Upper lobe of left lung (tissue), 6 donors: Measurements from ENCODE around the gene UPP1. TPM values are rescaled to one million over a fixed set of nuclear protein-coding genes. Genes with fewer than 3 reads are reported as not detected.

ENCODE experiments used
- ATAC-seq, 2 donors: fragments of 200-7000 bp; cut with Tn5 transposase; one replicate each; pipeline ENCODE4 v1.9.1; 2022; ENCODE audit warnings: mild to moderate bottlenecking in 2 of 2, moderate library complexity in 2 of 2; ENCODE audit not compliant: low FRiP score in 2 of 2
- DNase-seq, 2 donors: peaks; one replicate each; pipeline ENCODE4 v3.0.0-alpha.2; 2019 to 2020
- H3K27ac ChIP-seq, 4 donors: fragments of 200-600 bp; sonication (generic); one replicate each; pipeline ENCODE4 v1.5.1; 2016 to 2019
- H3K27me3 ChIP-seq, 4 donors: fragments of 200-600 bp; sonication (generic); one replicate each; pipeline ENCODE4 v1.5.1; 2017 to 2019
- H3K36me3 ChIP-seq, 4 donors: fragments of 200-600 bp; sonication (generic); one replicate each; pipeline ENCODE4 v1.5.1; 2016 to 2019
- H3K4me1 ChIP-seq, 4 donors: fragments of 200-600 bp; sonication (generic); one replicate each; pipeline ENCODE4 v1.5.1; 2018 to 2019
- H3K4me3 ChIP-seq, 4 donors: fragments of 200-600 bp; sonication (generic); one replicate each; pipeline ENCODE4 v1.5.1; 2017 to 2019; ENCODE audit warnings: mild to moderate bottlenecking in 2 of 4, moderate library complexity in 1 of 4
- H3K9me3 ChIP-seq, 4 donors: fragments of 200-600 bp; sonication (generic); one replicate each; pipeline ENCODE4 v1.5.1; 2018 to 2019
- EP300 ChIP-seq, 4 donors: sonication (generic); formaldehyde crosslinking; IDR thresholded peaks; one replicate each; pipeline ENCODE4 v1.5.1; 2017; ENCODE audit warnings: antibody characterized with exemption in 4 of 4, control low read depth in 2 of 4
- POLR2A ChIP-seq, 4 donors: fragments of 450-650 bp; IDR thresholded peaks; one replicate each; pipeline ENCODE4 v1.5.1; 2016 to 2017; ENCODE audit warnings: antibody characterized with exemption in 4 of 4, mild to moderate bottlenecking in 2 of 4
- POLR2AphosphoS5 ChIP-seq, 2 donors: sonication (generic); formaldehyde crosslinking; IDR thresholded peaks; one replicate each; pipeline ENCODE4 v1.5.1; 2017; ENCODE audit warnings: antibody characterized with exemption in 2 of 2
- WGBS, 2 donors: methylation state at CpG; one replicate each; pipeline ENCODE4 v1.1.5; 2017 to 2018; 5-methylcytosine and 5-hydroxymethylcytosine counted together
- total RNA-seq, 6 donors: library from RNA; depleted of rRNA in 4 of 6; stranded (reverse); fragments of >200 nt in 4 of 6; gene quantifications; one replicate each; pipeline versions ENCODE4 v1.1.0 to v1.2.1, GENCODE V29; 2016 to 2021
- TF ChIP-seq, protein P1 (sequence below), 6 experiments: fragments of 450-650 bp in 4 of 6; fragments of 200-600 bp in 2 of 6; sonication (generic) in 2 of 6; IDR thresholded peaks; one replicate each; pipeline ENCODE4 v1.5.1; 2016 to 2019; ENCODE audit warnings: antibody characterized with exemption in 6 of 6
- donor health status: DM: no; HTN: no; CAD: no; lungs with moderate emphysema.
- donor health status: DM: no; HTN: yes; CAD: no; lungs with severe emphysema.

Gene UPP1
- total RNA-seq, 6 donors from 2014 or later = 30.6 to 107 (median 72.0) TPM

DNA sequence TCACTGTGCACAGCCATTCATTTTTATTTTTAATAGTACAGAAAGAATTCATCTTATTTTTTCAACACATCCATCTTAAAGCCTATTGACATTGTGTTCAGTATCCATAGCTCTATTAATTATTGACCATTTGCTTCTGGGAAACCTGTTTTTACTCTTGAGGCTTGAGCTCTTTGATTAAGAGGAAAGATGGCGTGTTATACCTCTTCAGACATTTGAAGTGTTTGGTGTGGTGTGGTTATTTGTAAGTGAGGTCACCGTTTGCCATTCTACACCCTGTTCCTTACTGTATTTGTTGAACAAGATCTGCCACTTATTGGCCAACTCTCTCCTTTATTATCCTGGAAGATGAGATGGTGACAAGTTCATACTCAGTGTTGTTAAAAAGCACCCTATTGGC is 35.3 kb upstream of the UPP1 start:
- WGBS, 2 donors = 52 to 79% methylated on average over 2 of the region's 2 CpGs
- Histone ChIP-seq H3K27ac (no peak overlapping the region), H3K4me1 (no peaks in the 10 kb centered on the region)

DNA sequence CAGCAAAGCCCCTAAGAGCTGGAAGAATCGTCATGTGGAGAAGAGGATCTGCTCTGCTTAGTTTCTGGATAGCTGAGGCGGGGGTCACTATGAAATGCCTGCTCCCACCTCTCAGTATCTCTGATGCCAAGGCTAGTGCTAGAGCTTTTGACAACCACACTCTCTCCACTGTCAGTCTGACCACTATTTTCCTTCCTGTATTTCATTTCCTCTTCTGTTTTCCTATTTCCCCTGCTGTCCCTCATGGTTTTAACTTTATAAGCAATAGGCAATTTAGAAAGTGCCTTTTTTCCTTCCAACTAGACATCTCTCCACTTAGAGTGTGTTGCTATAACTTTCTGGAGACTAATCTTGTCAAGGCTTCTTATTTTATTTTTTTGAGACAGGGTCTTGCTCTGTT is 30.1 kb upstream of the UPP1 start:
- H3K4me1 ChIP-seq = no peaks in the 10 kb centered on the region
- no peak for TF ChIP-seq EP300 (IDR thresholded peaks at IDR 0.05)
- TF ChIP-seq, protein P1, sequence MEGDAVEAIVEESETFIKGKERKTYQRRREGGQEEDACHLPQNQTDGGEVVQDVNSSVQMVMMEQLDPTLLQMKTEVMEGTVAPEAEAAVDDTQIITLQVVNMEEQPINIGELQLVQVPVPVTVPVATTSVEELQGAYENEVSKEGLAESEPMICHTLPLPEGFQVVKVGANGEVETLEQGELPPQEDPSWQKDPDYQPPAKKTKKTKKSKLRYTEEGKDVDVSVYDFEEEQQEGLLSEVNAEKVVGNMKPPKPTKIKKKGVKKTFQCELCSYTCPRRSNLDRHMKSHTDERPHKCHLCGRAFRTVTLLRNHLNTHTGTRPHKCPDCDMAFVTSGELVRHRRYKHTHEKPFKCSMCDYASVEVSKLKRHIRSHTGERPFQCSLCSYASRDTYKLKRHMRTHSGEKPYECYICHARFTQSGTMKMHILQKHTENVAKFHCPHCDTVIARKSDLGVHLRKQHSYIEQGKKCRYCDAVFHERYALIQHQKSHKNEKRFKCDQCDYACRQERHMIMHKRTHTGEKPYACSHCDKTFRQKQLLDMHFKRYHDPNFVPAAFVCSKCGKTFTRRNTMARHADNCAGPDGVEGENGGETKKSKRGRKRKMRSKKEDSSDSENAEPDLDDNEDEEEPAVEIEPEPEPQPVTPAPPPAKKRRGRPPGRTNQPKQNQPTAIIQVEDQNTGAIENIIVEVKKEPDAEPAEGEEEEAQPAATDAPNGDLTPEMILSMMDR (IDR thresholded peaks at IDR 0.05) = no peak
- TF ChIP-seq POLR2AphosphoS5 (IDR thresholded peaks at IDR 0.05) = no peak
- TF ChIP-seq POLR2A (IDR thresholded peaks at IDR 0.05) = no peak
- no peak for DNase-seq
- no peaks in the 10 kb centered on the region for H3K27me3 ChIP-seq
- no peak overlapping the region for H3K27ac ChIP-seq
- WGBS, 2 donors = 80 to 87% methylated on average over 2 of the region's 2 CpGs
- peak in 1 of 2 donors; percentile 36 for ATAC-seq
- H3K4me3 ChIP-seq = no peak overlapping the region
- no peaks in the 10 kb centered on the region for H3K9me3 ChIP-seq
- no peaks in the 10 kb centered on the region for H3K36me3 ChIP-seq

More for the DNA sequence above, 35.3 kb upstream of the UPP1 start:
- ATAC-seq = peak; percentile 64 to 92
- TF ChIP-seq, protein P1 (IDR thresholded peaks at IDR 0.05) = no peak
- TF ChIP-seq POLR2AphosphoS5 (IDR thresholded peaks at IDR 0.05) = no peak
- peak in 1 of 4 donors; percentile 75 for TF ChIP-seq EP300 (IDR thresholded peaks at IDR 0.05)
- no peak for TF ChIP-seq POLR2A (IDR thresholded peaks at IDR 0.05)
- Histone ChIP-seq H3K9me3 (no peaks in the 10 kb centered on the region), H3K27me3 (no peaks in the 10 kb centered on the region), H3K4me3 (no peak overlapping the region), H3K36me3 (no peaks in the 10 kb centered on the region)
- no peak for DNase-seq

DNA sequence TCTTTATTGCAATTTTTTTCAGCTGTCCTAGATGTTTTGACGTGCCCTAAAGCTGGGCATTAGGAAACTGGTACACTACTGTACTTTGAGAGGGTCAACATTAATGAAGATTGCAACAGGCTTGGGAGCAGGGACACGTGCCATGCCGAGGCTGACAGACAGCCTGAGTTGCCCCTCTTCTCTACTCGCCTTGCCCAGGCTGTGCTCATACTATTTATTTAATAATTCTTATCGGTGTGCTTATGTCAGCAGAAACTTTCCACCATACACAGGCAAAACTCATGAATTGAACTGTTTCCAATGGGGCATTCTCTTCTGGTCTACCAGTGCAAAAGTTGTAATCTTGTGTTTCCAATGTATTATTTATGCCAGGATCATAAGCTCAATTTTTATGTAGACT is 29.4 kb upstream of the UPP1 start:
- TF ChIP-seq POLR2AphosphoS5 (IDR thresholded peaks at IDR 0.05) = no peak
- TF ChIP-seq EP300 (IDR thresholded peaks at IDR 0.05) = peak in 1 of 4 donors; percentile 48
- 75 to 76% methylated on average over 5 of the region's 5 CpGs for WGBS, 2 donors
- no peaks in the 10 kb centered on the region for H3K36me3 ChIP-seq
- no peak overlapping the region for H3K27ac ChIP-seq
- H3K4me1 ChIP-seq = no peaks in the 10 kb centered on the region
- DNase-seq (peak in 1 of 2 donors; percentile 62), ATAC-seq (no peak)
- H3K27me3 ChIP-seq = no peaks in the 10 kb centered on the region
- H3K9me3 ChIP-seq = no peaks in the 10 kb centered on the region
- no peak overlapping the region for H3K4me3 ChIP-seq

DNA sequence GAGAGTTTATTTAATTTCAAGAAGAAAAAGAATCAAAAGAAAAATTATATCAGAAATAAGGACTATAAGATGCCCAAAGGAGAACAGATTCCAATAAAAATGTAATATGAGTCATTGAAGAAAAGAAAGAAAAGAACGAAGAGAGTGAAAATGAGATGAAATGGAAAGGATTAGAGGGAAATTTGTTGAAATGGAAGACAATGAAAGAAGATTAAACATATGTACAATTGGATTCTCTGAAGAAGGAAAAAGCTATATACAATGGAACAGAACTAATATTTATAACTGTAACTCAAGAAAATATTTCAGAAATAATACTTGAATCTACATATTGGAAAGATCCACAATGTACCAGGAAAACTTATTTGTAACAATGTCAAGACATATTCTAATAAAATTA is 25.1 kb upstream of the UPP1 start:
- Histone ChIP-seq H3K4me3 (no peak overlapping the region), H3K4me1 (no peaks in the 10 kb centered on the region), H3K9me3 (no peaks in the 10 kb centered on the region), H3K27me3 (no peaks in the 10 kb centered on the region), H3K36me3 (no peaks in the 10 kb centered on the region), H3K27ac (no peak overlapping the region)
- no peak for DNase-seq
- no peak for ATAC-seq
- WGBS, 2 donors = 90 to 92% methylated on average over 1 of the region's 1 CpG
- TF ChIP-seq EP300 (IDR thresholded peaks at IDR 0.05) (no peak), POLR2A (IDR thresholded peaks at IDR 0.05) (no peak), POLR2AphosphoS5 (IDR thresholded peaks at IDR 0.05) (no peak)
- TF ChIP-seq, protein P1 (IDR thresholded peaks at IDR 0.05) = no peak

DNA sequence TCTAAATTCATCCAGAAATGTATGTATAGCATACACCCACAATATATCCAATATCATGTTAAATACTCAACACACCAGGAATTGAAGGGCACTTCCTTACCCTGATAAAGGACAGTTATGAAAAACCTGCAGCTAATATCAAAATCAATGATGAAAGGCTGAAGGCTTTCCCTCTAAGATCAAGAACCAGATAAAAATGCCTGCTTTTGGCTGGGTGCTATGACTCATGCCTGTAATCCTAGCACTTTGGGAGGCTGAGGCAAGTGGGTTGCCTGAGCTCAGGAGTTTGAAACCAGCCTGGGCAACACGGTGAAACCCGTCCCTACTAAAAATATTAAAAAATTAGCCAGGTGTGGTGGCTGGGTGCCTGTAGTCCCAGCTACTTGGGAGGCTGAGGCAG is 21.6 kb upstream of the UPP1 start:
- WGBS, 2 donors = 90 to 92% methylated on average over 2 of the region's 2 CpGs
- Histone ChIP-seq H3K27me3 (no peaks in the 10 kb centered on the region), H3K9me3 (no peaks in the 10 kb centered on the region), H3K27ac (no peak overlapping the region), H3K36me3 (no peaks in the 10 kb centered on the region), H3K4me3 (no peak overlapping the region), H3K4me1 (no peaks in the 10 kb centered on the region)
- DNase-seq = no peak
- TF ChIP-seq POLR2A (IDR thresholded peaks at IDR 0.05) = no peak
- TF ChIP-seq, protein P1 (IDR thresholded peaks at IDR 0.05) = no peak
- TF ChIP-seq EP300 (IDR thresholded peaks at IDR 0.05) = no peak
- TF ChIP-seq POLR2AphosphoS5 (IDR thresholded peaks at IDR 0.05) = no peak
- ATAC-seq = no peak
